H1 (cell line): ENCODE data around the gene SYDE2. TPM values are rescaled to one million over a fixed set of nuclear protein-coding genes. Genes with fewer than 3 reads are reported as not detected.

Source experiments
- CTCF ChIA-PET: fragments of 300-600 bp; sonication (Branson Sonifier 250); formaldehyde crosslinking; loops from one replicate; lab custom pipeline; 2021; ENCODE audit not compliant: partially characterized antibody; lab: Charles Lee
- POLR2A ChIA-PET: fragments of 300-600 bp; sonication (Branson Sonifier 250); formaldehyde crosslinking; loops from one replicate; lab custom pipeline; 2021; ENCODE audit warnings: inconsistent platforms; ENCODE audit not compliant: partially characterized antibody; lab: Charles Lee
- DNase-seq, 2 experiments: peaks; one replicate each; pipeline versions ENCODE4 v3.0.0 to v3.0.0-alpha.2; 2010 to 2022; ENCODE audit warnings: low spot score in 2 of 2, low read depth in 1 of 2, mixed read lengths in 1 of 2
- FAIRE-seq: peaks from 2 replicates; lab custom pipeline; 2011; peaks lifted over from hg19 to GRCh38; lab: Jason Lieb, UNC
- H2AFZ ChIP-seq: 2 replicates; pipeline ENCODE4 v1.8.1; 2012; ENCODE audit warnings: low read length, inconsistent platforms
- H2AK5ac ChIP-seq: 2 replicates; pipeline ENCODE4 v1.6.1; 2013; ENCODE audit warnings: low read depth, low read length
- H2BK120ac ChIP-seq: replicated peaks from 2 replicates; pipeline ENCODE3; 2013; ENCODE audit warnings: low read depth, low read length, inconsistent platforms
- H2BK12ac ChIP-seq: 2 replicates; pipeline ENCODE4 v1.6.1; 2013; ENCODE audit warnings: low read depth, low read length
- H2BK15ac ChIP-seq: 2 replicates; pipeline ENCODE4 v1.6.1; 2013; ENCODE audit warnings: low read length
- H2BK20ac ChIP-seq: 2 replicates; pipeline ENCODE4 v1.6.1; 2013; ENCODE audit warnings: low read length
- H2BK5ac ChIP-seq: 2 replicates; pipeline ENCODE4 v1.6.1; 2013; ENCODE audit warnings: low read depth, low read length
- H3K14ac ChIP-seq: 2 replicates; pipeline ENCODE4 v1.6.1; 2013; ENCODE audit warnings: inconsistent platforms; ENCODE audit not compliant: insufficient read length
- H3K18ac ChIP-seq: 2 replicates; pipeline ENCODE4 v1.6.1; 2013; ENCODE audit warnings: low read length; ENCODE audit errors: extremely low read depth
- H3K23ac ChIP-seq: 2 replicates; pipeline ENCODE4 v1.6.1; 2013; ENCODE audit warnings: inconsistent platforms; ENCODE audit not compliant: insufficient read length
- H3K23me2 ChIP-seq: 2 replicates; pipeline ENCODE4 v1.6.1; 2013; ENCODE audit warnings: low read depth, low read length
- H3K27ac ChIP-seq: 2 replicates; pipeline ENCODE4 v1.6.1; 2011; ENCODE audit warnings: low read depth, low read length, inconsistent platforms
- H3K27me3 ChIP-seq, 4 experiments: replicated peaks in 1 of 4; 1 replicate in 1 of 4; 2 replicates in 3 of 4; pipeline versions ENCODE4 v1.6.1 to v1.8.1; 2011 to 2013; ENCODE audit warnings: low read length in 3 of 4, mild to moderate bottlenecking in 3 of 4, inconsistent platforms in 2 of 4, mixed read lengths in 2 of 4, moderate library complexity in 1 of 4; ENCODE audit not compliant: control insufficient read depth in 3 of 4, insufficient read depth in 3 of 4; ENCODE audit errors: extremely low read depth in 1 of 4
- H3K36me3 ChIP-seq, 4 experiments: 2 replicates each; pipeline versions ENCODE4 v1.6.1 to v1.8.1; 2011 to 2013; ENCODE audit warnings: mild to moderate bottlenecking in 4 of 4, low read length in 3 of 4, moderate library complexity in 2 of 4, control low read depth in 1 of 4, inconsistent platforms in 1 of 4; ENCODE audit not compliant: insufficient read depth in 4 of 4, control insufficient read depth in 2 of 4
- H3K4ac ChIP-seq: replicated peaks from 2 replicates; pipeline ENCODE3; 2013; ENCODE audit warnings: low read length, low read depth, mixed read lengths, inconsistent platforms; ENCODE audit not compliant: insufficient read length
- H3K4me1 ChIP-seq, 4 experiments: replicated peaks in 1 of 4; 1 replicate in 1 of 4; 2 replicates in 3 of 4; pipeline versions ENCODE4 v1.6.1 to v1.8.1; 2011 to 2013; ENCODE audit warnings: low read length in 3 of 4, inconsistent platforms in 2 of 4, mixed read lengths in 1 of 4; ENCODE audit not compliant: insufficient read depth in 4 of 4, control insufficient read depth in 3 of 4
- H3K4me2 ChIP-seq, 2 experiments: 2 replicates each; pipeline versions ENCODE4 v1.6.1 to v1.8.1; 2011 to 2013; ENCODE audit warnings: low read depth in 2 of 2, low read length in 2 of 2, control low read depth in 1 of 2, inconsistent platforms in 1 of 2, mild to moderate bottlenecking in 1 of 2; ENCODE audit not compliant: insufficient read depth in 1 of 2
- H3K4me3 ChIP-seq, 4 experiments: fragments of 200-600, 300-600 bp in 1 of 4; sonication (generic), shearing (Covaris generic), sonication (Bioruptor Twin) in 1 of 4; 2 replicates each; pipeline versions ENCODE4 v1.5.1 to v1.8.1; 2011 to 2016; ENCODE audit warnings: low read length in 4 of 4, low read depth in 3 of 4, control low read depth in 2 of 4, inconsistent platforms in 2 of 4, mild to moderate bottlenecking in 2 of 4, mixed read lengths in 1 of 4, moderate library complexity in 1 of 4; ENCODE audit not compliant: insufficient read depth in 2 of 4; ENCODE audit errors: extremely low read depth in 1 of 4
- H3K56ac ChIP-seq: replicated peaks from 2 replicates; pipeline ENCODE3; 2013; ENCODE audit warnings: low read depth, mild to moderate bottlenecking, mixed read lengths, low read length, inconsistent platforms; ENCODE audit not compliant: insufficient read length
- H3K79me1 ChIP-seq: 2 replicates; pipeline ENCODE4 v1.6.1; 2013; ENCODE audit warnings: low read depth, low read length, control low read depth
- H3K79me2 ChIP-seq, 2 experiments: 2 replicates each; pipeline versions ENCODE4 v1.6.1 to v1.8.1; 2012 to 2013; ENCODE audit warnings: low read length in 2 of 2, mild to moderate bottlenecking in 2 of 2, inconsistent platforms in 1 of 2; ENCODE audit not compliant: insufficient read depth in 2 of 2, control insufficient read depth in 1 of 2
- H3K9ac ChIP-seq, 4 experiments: replicated peaks in 1 of 4; 1 replicate in 1 of 4; 2 replicates in 3 of 4; pipeline versions ENCODE4 v1.6.1 to v1.8.1; 2011 to 2013; ENCODE audit warnings: low read depth in 3 of 4, low read length in 3 of 4, control low read depth in 2 of 4, mild to moderate bottlenecking in 2 of 4, moderate library complexity in 2 of 4, inconsistent platforms in 1 of 4; ENCODE audit errors: extremely low read depth in 1 of 4
- H3K9me3 ChIP-seq, 2 experiments: 2 replicates each; pipeline versions ENCODE4 v1.6.1 to v1.8.1; 2012 to 2013; ENCODE audit warnings: mild to moderate bottlenecking in 2 of 2, moderate library complexity in 2 of 2, control low read depth in 1 of 2, inconsistent platforms in 1 of 2, low read depth in 1 of 2, low read length in 1 of 2, mixed read lengths in 1 of 2; ENCODE audit not compliant: insufficient read depth in 2 of 2
- H4K20me1 ChIP-seq, 2 experiments: replicated peaks in 1 of 2; 2 replicates each; pipeline versions ENCODE3 to v1.8.1; 2011 to 2013; ENCODE audit warnings: inconsistent platforms in 2 of 2, low read length in 2 of 2, mild to moderate bottlenecking in 1 of 2; ENCODE audit not compliant: insufficient read depth in 2 of 2, control insufficient read depth in 1 of 2
- H4K5ac ChIP-seq: 2 replicates; pipeline ENCODE4 v1.6.1; 2013; ENCODE audit warnings: low read length, low read depth, mixed read lengths, inconsistent platforms; ENCODE audit not compliant: insufficient read length
- H4K8ac ChIP-seq: 2 replicates; pipeline ENCODE4 v1.8.0; 2013; ENCODE audit warnings: mild to moderate bottlenecking, moderate library complexity, low read length, inconsistent platforms; ENCODE audit not compliant: insufficient read depth; ENCODE audit errors: extremely low read depth
- H4K91ac ChIP-seq: replicated peaks from 2 replicates; pipeline ENCODE3; 2013; ENCODE audit warnings: low read length, mixed read lengths, inconsistent platforms; ENCODE audit not compliant: insufficient read length
- CBX8 ChIP-seq: fragments of 300-800, 300-1000 bp; sonication (generic); IDR thresholded peaks from 2 replicates; pipeline ENCODE4 v1.7.1; 2016; ENCODE audit warnings: low read depth, low read length, borderline replicate concordance
- JUN ChIP-seq: IDR thresholded peaks from 2 replicates; pipeline ENCODE4 v1.6.1; 2011; ENCODE audit warnings: low read depth, mild to moderate bottlenecking, improper control_type of control experiment, low read length
- JUND ChIP-seq: IDR thresholded peaks from 2 replicates; pipeline ENCODE4 v1.6.1; 2011; ENCODE audit warnings: mild to moderate bottlenecking, improper control_type of control experiment, low read length
- KDM5A ChIP-seq: fragments of 200-600 bp; IDR thresholded peaks from 2 replicates; pipeline ENCODE4 v1.7.1; 2012; ENCODE audit warnings: mild to moderate bottlenecking, low read length, inconsistent platforms, mixed read lengths
- RBBP5 ChIP-seq: IDR thresholded peaks from 2 replicates; pipeline ENCODE4 v1.7.1; 2012; ENCODE audit warnings: low read depth, mild to moderate bottlenecking, inconsistent platforms, low read length, moderate library complexity, borderline replicate concordance
- TCF12 ChIP-seq: IDR thresholded peaks from 2 replicates; pipeline ENCODE4 v1.6.1; 2011; ENCODE audit warnings: low read depth, mild to moderate bottlenecking, low read length
- TEAD4 ChIP-seq: IDR thresholded peaks from 2 replicates; pipeline ENCODE4 v1.6.1; 2012; ENCODE audit warnings: low read depth, low read length, inconsistent platforms, mixed read lengths
- YY1 ChIP-seq: IDR thresholded peaks from 2 replicates; pipeline ENCODE4 v1.6.1; 2011; ENCODE audit warnings: low read depth, mild to moderate bottlenecking, low read length
- WGBS, 2 experiments: shearing (Covaris generic) in 1 of 2; methylation state at CpG; one replicate each; pipeline versions ENCODE4 v1.1.6 to v1.1.7; 2013 to 2015; ENCODE audit warnings: low lambda C conversion rate in 2 of 2, mixed read lengths in 2 of 2, inconsistent platforms in 1 of 2, low coverage in 1 of 2, missing lambda C conversion rate in 1 of 2; ENCODE audit not compliant: insufficient replicate concordance in 2 of 2, insufficient coverage in 1 of 2, insufficient read length in 1 of 2; ENCODE audit errors: extremely low coverage in 1 of 2, missing lambda C conversion rate in 1 of 2; 5-methylcytosine and 5-hydroxymethylcytosine counted together
- polyA plus RNA-seq, 7 experiments: library from polyadenylated mRNA; depleted of rRNA in 3 of 7; stranded (reverse) in 5 of 7; unstranded in 2 of 7; fragments of >200 nt in 5 of 7; fragments of 200-250 nt in 2 of 7; gene quantifications; 1 replicate in 5 of 7; 2 replicates in 1 of 7; 4 replicates in 1 of 7; pipeline versions ENCODE4 v1.2.1 to v1.2.3, GENCODE V29; 2011 to 2013; ENCODE audit warnings: missing spikeins in 2 of 7, mixed read lengths in 2 of 7
- total RNA-seq: library from RNA; stranded (reverse); fragmentation: NEBNext Ultra II Directional; extraction: Animal tissue kit (Norgen Biotek cat#: 25700); gene quantifications from 2 replicates; pipeline ENCODE4 v1.2.1, GENCODE V29; 2021
- TF ChIP-seq, protein P1 (sequence below): IDR thresholded peaks from 2 replicates; pipeline ENCODE4 v1.6.1; 2012; ENCODE audit warnings: inconsistent platforms
- TF ChIP-seq, protein P2 (sequence below): IDR thresholded peaks from 2 replicates; pipeline ENCODE4 v1.6.1; 2011; ENCODE audit warnings: low read depth, mild to moderate bottlenecking, low read length; ENCODE audit not compliant: insufficient read depth

Gene SYDE2
- total and polyA plus RNA-seq, 2 of the 8 experiments (the other 6 are each of a cell fraction or from before 2014, with no cell fraction given): 1.6 to 14.6 TPM

DNA sequence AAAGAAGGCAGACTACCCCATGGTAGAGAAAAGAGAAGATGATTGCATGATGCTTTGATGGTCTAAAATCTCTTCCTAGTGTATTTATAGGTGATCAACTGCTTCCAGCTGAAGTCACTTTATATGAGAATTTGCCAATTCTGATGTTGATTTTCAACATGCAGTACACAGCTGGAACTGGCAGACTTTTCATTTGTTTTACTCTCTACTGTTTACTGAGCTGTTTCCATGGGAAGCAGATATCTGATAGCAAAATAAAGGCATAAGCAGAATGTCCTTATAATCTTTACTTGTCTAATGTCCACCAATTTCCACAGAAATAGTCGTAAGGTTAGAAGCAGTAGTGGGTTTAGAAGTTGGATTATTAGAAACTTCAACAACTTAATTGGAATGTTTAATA is 74.9 kb downstream of the SYDE2 start:
- H3K79me1 ChIP-seq: no peaks in the 10 kb centered on the region
- H2BK15ac ChIP-seq: no peak overlapping the region
- H3K56ac ChIP-seq: no peak overlapping the region
- TF ChIP-seq JUND (no peak), RBBP5 (no peak), KDM5A (no peak), JUN (no peak), CBX8 (no peak), YY1 (no peak), TEAD4 (no peak), TCF12 (no peak)
- TF ChIP-seq, protein P1, sequence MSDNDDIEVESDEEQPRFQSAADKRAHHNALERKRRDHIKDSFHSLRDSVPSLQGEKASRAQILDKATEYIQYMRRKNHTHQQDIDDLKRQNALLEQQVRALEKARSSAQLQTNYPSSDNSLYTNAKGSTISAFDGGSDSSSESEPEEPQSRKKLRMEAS: no peak
- TF ChIP-seq, protein P2, sequence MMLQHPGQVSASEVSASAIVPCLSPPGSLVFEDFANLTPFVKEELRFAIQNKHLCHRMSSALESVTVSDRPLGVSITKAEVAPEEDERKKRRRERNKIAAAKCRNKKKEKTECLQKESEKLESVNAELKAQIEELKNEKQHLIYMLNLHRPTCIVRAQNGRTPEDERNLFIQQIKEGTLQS: no peak
- TF ChIP-seq, all 59 proteins: peak for 0
- Histone ChIP-seq H3K4me3 (no peak overlapping the region), H2BK20ac (no peak overlapping the region), H3K4me2 (no peak overlapping the region), H2AFZ (no peak overlapping the region), H3K9me3 (no peaks in the 10 kb centered on the region), H3K4me1 (no peaks in the 10 kb centered on the region), H3K79me2 (no peaks in the 10 kb centered on the region), H3K23me2 (no peaks in the 10 kb centered on the region), H3K27me3 (peaks cover 0 to 1% (median 0%) of the 10 kb centered on the region in 4 experiments; a peak in 1 of 7 replicates), H4K5ac (no peak overlapping the region), H2BK5ac (no peak overlapping the region), H3K18ac (no peak overlapping the region), H3K4ac (no peak overlapping the region), H3K9ac (no peak overlapping the region), H3K27ac (no peak overlapping the region), H3K14ac (no peak overlapping the region), H4K91ac (no peak overlapping the region), H4K20me1 (no peaks in the 10 kb centered on the region), H4K8ac (no peak overlapping the region), H2AK5ac (no peak overlapping the region), H3K23ac (no peak overlapping the region), H2BK12ac (no peak overlapping the region), H2BK120ac (no peak overlapping the region), H3K36me3 (no peaks in the 10 kb centered on the region)
- no peak for DNase-seq
- no peak for FAIRE-seq
- ChIA-PET CTCF (interaction anchor here (1.2 to 2.1 kb wide), 4 partner anchors 17 to 351 kb away, joined by 3 to 12 read pairs (median 4); no protein-coding TSS in a partner anchor), POLR2A (interaction anchor here (0.8 kb wide), 1 partner anchor 76 kb away, joined by 3 read pairs; no protein-coding TSS in a partner anchor)
- 83% methylated on average over 1 of the region's 1 CpG; no CpG with 5 or more reads in 1 of the 2 experiments for WGBS, 2 experiments
